ENCODE measurements around the gene QRICH1.

DNA sequence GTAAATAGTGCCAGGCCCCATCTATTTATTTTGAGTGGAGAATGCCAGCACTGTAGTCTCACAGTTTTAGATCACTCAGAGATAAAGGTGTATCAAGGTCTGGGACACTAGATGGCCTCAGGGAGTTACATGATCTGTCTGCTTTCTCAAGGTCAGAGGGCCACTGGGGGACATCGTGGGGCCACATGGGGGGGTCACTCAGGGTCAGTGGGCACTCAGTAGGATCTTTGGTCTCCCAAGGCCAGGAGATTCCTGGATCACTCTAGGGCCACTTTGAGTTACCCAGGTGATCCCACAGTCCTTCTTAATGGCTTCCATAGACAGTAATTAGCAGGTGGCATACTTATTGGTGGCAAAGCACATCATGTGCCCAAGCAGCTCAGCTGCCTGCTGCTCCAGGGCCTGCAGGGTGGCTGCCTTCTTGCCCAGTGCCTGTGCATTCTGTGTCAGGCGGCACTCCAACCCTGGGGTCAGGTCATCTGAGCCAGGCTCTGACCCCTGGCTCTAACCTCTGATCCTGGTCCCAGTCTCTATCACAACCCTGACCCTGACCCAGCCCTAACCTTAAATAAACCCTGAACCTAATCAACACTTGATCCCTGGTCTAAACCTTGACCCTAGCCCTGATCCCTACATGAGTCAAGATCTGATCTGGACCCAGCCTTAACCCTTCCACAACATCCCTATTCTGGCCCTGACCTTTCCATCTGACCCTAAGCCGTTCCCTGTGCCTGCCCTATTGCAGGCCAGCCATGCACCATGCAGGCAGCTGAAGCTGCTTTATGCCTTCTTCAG, 40.8 kb upstream of the QRICH1 start:
- TF ChIP-seq, protein P1, sequence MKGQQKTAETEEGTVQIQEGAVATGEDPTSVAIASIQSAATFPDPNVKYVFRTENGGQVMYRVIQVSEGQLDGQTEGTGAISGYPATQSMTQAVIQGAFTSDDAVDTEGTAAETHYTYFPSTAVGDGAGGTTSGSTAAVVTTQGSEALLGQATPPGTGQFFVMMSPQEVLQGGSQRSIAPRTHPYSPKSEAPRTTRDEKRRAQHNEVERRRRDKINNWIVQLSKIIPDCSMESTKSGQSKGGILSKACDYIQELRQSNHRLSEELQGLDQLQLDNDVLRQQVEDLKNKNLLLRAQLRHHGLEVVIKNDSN (CRISPR knock-in tag; IDR thresholded peaks at IDR 0.05), result no peak
- TF ChIP-seq, protein P2, sequence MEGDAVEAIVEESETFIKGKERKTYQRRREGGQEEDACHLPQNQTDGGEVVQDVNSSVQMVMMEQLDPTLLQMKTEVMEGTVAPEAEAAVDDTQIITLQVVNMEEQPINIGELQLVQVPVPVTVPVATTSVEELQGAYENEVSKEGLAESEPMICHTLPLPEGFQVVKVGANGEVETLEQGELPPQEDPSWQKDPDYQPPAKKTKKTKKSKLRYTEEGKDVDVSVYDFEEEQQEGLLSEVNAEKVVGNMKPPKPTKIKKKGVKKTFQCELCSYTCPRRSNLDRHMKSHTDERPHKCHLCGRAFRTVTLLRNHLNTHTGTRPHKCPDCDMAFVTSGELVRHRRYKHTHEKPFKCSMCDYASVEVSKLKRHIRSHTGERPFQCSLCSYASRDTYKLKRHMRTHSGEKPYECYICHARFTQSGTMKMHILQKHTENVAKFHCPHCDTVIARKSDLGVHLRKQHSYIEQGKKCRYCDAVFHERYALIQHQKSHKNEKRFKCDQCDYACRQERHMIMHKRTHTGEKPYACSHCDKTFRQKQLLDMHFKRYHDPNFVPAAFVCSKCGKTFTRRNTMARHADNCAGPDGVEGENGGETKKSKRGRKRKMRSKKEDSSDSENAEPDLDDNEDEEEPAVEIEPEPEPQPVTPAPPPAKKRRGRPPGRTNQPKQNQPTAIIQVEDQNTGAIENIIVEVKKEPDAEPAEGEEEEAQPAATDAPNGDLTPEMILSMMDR (IDR thresholded peaks at IDR 0.05), result no peak
- TF ChIP-seq NR1H2 (CRISPR knock-in tag; IDR thresholded peaks at IDR 0.05) (no peak), CREB1 (CRISPR knock-in tag; IDR thresholded peaks at IDR 0.05) (no peak)
- TF ChIP-seq, protein P3, sequence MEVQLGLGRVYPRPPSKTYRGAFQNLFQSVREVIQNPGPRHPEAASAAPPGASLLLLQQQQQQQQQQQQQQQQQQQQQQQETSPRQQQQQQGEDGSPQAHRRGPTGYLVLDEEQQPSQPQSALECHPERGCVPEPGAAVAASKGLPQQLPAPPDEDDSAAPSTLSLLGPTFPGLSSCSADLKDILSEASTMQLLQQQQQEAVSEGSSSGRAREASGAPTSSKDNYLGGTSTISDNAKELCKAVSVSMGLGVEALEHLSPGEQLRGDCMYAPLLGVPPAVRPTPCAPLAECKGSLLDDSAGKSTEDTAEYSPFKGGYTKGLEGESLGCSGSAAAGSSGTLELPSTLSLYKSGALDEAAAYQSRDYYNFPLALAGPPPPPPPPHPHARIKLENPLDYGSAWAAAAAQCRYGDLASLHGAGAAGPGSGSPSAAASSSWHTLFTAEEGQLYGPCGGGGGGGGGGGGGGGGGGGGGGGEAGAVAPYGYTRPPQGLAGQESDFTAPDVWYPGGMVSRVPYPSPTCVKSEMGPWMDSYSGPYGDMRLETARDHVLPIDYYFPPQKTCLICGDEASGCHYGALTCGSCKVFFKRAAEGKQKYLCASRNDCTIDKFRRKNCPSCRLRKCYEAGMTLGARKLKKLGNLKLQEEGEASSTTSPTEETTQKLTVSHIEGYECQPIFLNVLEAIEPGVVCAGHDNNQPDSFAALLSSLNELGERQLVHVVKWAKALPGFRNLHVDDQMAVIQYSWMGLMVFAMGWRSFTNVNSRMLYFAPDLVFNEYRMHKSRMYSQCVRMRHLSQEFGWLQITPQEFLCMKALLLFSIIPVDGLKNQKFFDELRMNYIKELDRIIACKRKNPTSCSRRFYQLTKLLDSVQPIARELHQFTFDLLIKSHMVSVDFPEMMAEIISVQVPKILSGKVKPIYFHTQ (CRISPR knock-in tag; IDR thresholded peaks at IDR 0.05), result no peak
- TF ChIP-seq, protein P4, sequence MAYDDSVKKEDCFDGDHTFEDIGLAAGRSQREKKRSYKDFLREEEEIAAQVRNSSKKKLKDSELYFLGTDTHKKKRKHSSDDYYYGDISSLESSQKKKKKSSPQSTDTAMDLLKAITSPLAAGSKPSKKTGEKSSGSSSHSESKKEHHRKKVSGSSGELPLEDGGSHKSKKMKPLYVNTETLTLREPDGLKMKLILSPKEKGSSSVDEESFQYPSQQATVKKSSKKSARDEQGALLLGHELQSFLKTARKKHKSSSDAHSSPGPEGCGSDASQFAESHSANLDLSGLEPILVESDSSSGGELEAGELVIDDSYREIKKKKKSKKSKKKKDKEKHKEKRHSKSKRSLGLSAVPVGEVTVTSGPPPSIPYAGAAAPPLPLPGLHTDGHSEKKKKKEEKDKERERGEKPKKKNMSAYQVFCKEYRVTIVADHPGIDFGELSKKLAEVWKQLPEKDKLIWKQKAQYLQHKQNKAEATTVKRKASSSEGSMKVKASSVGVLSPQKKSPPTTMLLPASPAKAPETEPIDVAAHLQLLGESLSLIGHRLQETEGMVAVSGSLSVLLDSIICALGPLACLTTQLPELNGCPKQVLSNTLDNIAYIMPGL (CRISPR knock-in tag; IDR thresholded peaks at IDR 0.05), result no peak
- TF ChIP-seq, protein P5, sequence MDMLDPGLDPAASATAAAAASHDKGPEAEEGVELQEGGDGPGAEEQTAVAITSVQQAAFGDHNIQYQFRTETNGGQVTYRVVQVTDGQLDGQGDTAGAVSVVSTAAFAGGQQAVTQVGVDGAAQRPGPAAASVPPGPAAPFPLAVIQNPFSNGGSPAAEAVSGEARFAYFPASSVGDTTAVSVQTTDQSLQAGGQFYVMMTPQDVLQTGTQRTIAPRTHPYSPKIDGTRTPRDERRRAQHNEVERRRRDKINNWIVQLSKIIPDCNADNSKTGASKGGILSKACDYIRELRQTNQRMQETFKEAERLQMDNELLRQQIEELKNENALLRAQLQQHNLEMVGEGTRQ (CRISPR knock-in tag; IDR thresholded peaks at IDR 0.05), result no peak

All from WTC11 (cell line).